HCT116 (cell line): ENCODE results near the gene ARHGEF12.

Source experiments
- ELF1 ChIP-seq: IDR thresholded peaks from 2 replicates; pipeline ENCODE4 v1.6.1; 2012; ENCODE audit warnings: low read depth, borderline replicate concordance
- EZH2 ChIP-seq: fragments of 200-600 bp; sonication (generic); IDR thresholded peaks from 2 replicates; pipeline ENCODE4 v1.6.1; 2017; ENCODE audit warnings: antibody characterized with exemption, mixed run types
- EZH2phosphoT487 ChIP-seq: fragments of 200-600 bp; IDR thresholded peaks from 2 replicates; pipeline ENCODE4 v1.6.1; 2018; ENCODE audit warnings: antibody characterized with exemption, borderline replicate concordance
- POLR2A ChIP-seq: IDR thresholded peaks from 2 replicates; pipeline ENCODE4 v1.7.0; 2011; ENCODE audit warnings: borderline replicate concordance; ENCODE audit not compliant: insufficient read depth, insufficient read length; ENCODE audit errors: extremely low read depth
- POLR2AphosphoS5 ChIP-seq: IDR thresholded peaks from 2 replicates; pipeline ENCODE4 v1.6.1; 2011; ENCODE audit warnings: mild to moderate bottlenecking, low read depth, low read length, moderate library complexity
- RAD21 ChIP-seq: IDR thresholded peaks from 2 replicates; pipeline ENCODE4 v1.6.1; 2012; ENCODE audit warnings: low read depth, mild to moderate bottlenecking
- SIN3A ChIP-seq: IDR thresholded peaks from 2 replicates; pipeline ENCODE4 v1.6.1; 2012; ENCODE audit warnings: low read depth
- TCF7L2 ChIP-seq: IDR thresholded peaks from 2 replicates; pipeline ENCODE4 v1.7.0; 2011; ENCODE audit warnings: borderline replicate concordance, inconsistent platforms; ENCODE audit not compliant: insufficient read depth, insufficient read length; ENCODE audit errors: extremely low read depth
- ZFX ChIP-seq: fragments of 450-650 bp; IDR thresholded peaks from 2 replicates; pipeline ENCODE4 v1.6.1; 2017
- ZNF274 ChIP-seq: fragments of 200-500 bp; sonication (Bioruptor generic); IDR thresholded peaks from 2 replicates; pipeline ENCODE4 v1.6.1; 2014; ENCODE audit warnings: mild to moderate bottlenecking, low read depth, low read length, inconsistent platforms
- TF ChIP-seq, protein P1 (sequence below), 3 experiments: fragments of 200-600 bp in 1 of 3; sonication (generic) in 1 of 3; IDR thresholded peaks in 2 of 3; conservative IDR thresholded peaks in 1 of 3; 2 replicates each; pipeline ENCODE4 v1.5.1; 2012 to 2017; ENCODE audit warnings: low read depth in 2 of 3, low read length in 2 of 3, antibody characterized with exemption in 1 of 3, borderline replicate concordance in 1 of 3, control low read depth in 1 of 3, mild to moderate bottlenecking in 1 of 3, mixed read lengths in 1 of 3, mixed run types in 1 of 3, moderate library complexity in 1 of 3; ENCODE audit not compliant: insufficient read depth in 1 of 3
- TF ChIP-seq, protein P2 (sequence below): IDR thresholded peaks from 2 replicates; pipeline ENCODE4 v1.6.1; 2012

DNA sequence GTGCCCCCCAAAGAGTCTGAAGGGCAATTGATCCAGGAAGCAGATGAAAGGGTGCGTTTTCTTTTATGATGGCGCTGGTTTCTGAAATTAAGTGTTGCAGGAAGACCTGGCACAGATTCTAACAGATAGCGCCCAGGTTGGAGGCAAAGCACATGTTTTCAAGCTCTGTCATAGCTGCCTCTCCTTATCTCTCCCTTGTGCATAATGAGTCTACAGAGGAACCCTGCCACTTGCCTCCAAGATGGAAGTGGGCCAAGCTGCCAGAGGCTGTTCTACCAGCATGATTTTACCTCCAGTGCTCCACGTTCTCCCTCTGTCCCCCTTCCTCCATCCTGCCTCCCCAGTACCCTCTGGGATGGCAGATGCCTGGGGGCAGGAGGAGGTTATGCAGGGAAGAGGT lies 41.1 kb upstream of the ARHGEF12 start:
- TF ChIP-seq POLR2A (no peak), TCF7L2 (peak; percentile 34), EZH2 (no peak), ZFX (no peak), EZH2phosphoT487 (no peak), ELF1 (no peak), RAD21 (no peak), SIN3A (no peak), POLR2AphosphoS5 (no peak), ZNF274 (no peak)
- TF ChIP-seq, protein P1, sequence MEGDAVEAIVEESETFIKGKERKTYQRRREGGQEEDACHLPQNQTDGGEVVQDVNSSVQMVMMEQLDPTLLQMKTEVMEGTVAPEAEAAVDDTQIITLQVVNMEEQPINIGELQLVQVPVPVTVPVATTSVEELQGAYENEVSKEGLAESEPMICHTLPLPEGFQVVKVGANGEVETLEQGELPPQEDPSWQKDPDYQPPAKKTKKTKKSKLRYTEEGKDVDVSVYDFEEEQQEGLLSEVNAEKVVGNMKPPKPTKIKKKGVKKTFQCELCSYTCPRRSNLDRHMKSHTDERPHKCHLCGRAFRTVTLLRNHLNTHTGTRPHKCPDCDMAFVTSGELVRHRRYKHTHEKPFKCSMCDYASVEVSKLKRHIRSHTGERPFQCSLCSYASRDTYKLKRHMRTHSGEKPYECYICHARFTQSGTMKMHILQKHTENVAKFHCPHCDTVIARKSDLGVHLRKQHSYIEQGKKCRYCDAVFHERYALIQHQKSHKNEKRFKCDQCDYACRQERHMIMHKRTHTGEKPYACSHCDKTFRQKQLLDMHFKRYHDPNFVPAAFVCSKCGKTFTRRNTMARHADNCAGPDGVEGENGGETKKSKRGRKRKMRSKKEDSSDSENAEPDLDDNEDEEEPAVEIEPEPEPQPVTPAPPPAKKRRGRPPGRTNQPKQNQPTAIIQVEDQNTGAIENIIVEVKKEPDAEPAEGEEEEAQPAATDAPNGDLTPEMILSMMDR (IDR thresholded peaks at IDR 0.05 in 2 of 3, conservative IDR thresholded peaks at IDR 0.05 in 1 of 3; ENCODE audit: borderline replicate concordance in 1 of 3, insufficient read depth in 1 of 3, low read depth in 2 of 3, low read length in 2 of 3) = no peak
- TF ChIP-seq, protein P2, sequence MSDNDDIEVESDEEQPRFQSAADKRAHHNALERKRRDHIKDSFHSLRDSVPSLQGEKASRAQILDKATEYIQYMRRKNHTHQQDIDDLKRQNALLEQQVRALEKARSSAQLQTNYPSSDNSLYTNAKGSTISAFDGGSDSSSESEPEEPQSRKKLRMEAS = peak; percentile 27; the same call in 1 of the 2 replicates
